Measurements from ENCODE around the gene SERPINA5. TPM values are rescaled to one million over a fixed set of nuclear protein-coding genes. Genes with fewer than 3 reads are reported as not detected.

The SERPINA5 gene
- not detected for total RNA-seq

GRCh38 chr14:94581127-94581999, at the start of gene SERPINA5:
Gene SERPINA5 (plus strand): TSS chr14:94581426. CDS start chr14:94587363, 5,937 bp downstream.
- DNase-seq (ENCODE audit: low read depth in 2 of 3, low spot score in 2 of 3) = no peak

- no peak for DNase-seq (ENCODE audit: low read depth in 2 of 3, low spot score in 2 of 3)
These were observed 48.8 kb upstream of the SERPINA5 start for GRCh38 chr14:94532447-94532846.

- no peak for DNase-seq (ENCODE audit: low read depth in 2 of 3, low spot score in 2 of 3)
These were observed 45.7 kb upstream of the SERPINA5 start for GRCh38 chr14:94535506-94535905.

- no peak for DNase-seq (ENCODE audit: low read depth in 2 of 3, low spot score in 2 of 3)
These were observed 44.4 kb upstream of the SERPINA5 start for GRCh38 chr14:94536836-94537235.

GRCh38 chr14:94538070-94538740, 43.0 kb upstream of the SERPINA5 start:
- DNase-seq (ENCODE audit: low read depth in 2 of 3, low spot score in 2 of 3) = no peak

- no peak for DNase-seq (ENCODE audit: low read depth in 2 of 3, low spot score in 2 of 3)
These were observed 42.0 kb upstream of the SERPINA5 start for GRCh38 chr14:94539181-94539580.

GRCh38 chr14:94540031-94540794, 41.0 kb upstream of the SERPINA5 start:
- DNase-seq (ENCODE audit: low read depth in 2 of 3, low spot score in 2 of 3) = no peak

GRCh38 chr14:94541234-94541975, 39.8 kb upstream of the SERPINA5 start:
- no peak for DNase-seq (ENCODE audit: low read depth in 2 of 3, low spot score in 2 of 3)

- no peak for DNase-seq (ENCODE audit: low read depth in 2 of 3, low spot score in 2 of 3)
These were observed 39.0 kb upstream of the SERPINA5 start for GRCh38 chr14:94542111-94542810.

- DNase-seq (ENCODE audit: low read depth in 2 of 3, low spot score in 2 of 3) = no peak
These were observed 38.3 kb upstream of the SERPINA5 start for GRCh38 chr14:94542811-94543440.

GRCh38 chr14:94543449-94544124, 37.6 kb upstream of the SERPINA5 start:
- no peak for DNase-seq (ENCODE audit: low read depth in 2 of 3, low spot score in 2 of 3)

GRCh38 chr14:94544726-94545125, 36.5 kb upstream of the SERPINA5 start:
- DNase-seq (ENCODE audit: low read depth in 2 of 3, low spot score in 2 of 3) = no peak

- DNase-seq (ENCODE audit: low read depth in 2 of 3, low spot score in 2 of 3) = no peak
These were observed 35.9 kb upstream of the SERPINA5 start for GRCh38 chr14:94545131-94545841.

- DNase-seq (ENCODE audit: low read depth in 2 of 3, low spot score in 2 of 3) = no peak
These were observed 34.0 kb upstream of the SERPINA5 start for GRCh38 chr14:94547151-94547680.

GRCh38 chr14:94547726-94548125, 33.5 kb upstream of the SERPINA5 start:
- no peak for DNase-seq (ENCODE audit: low read depth in 2 of 3, low spot score in 2 of 3)

GRCh38 chr14:94548131-94548998, 32.9 kb upstream of the SERPINA5 start:
- no peak for DNase-seq (ENCODE audit: low read depth in 2 of 3, low spot score in 2 of 3)

Measured in hematopoietic multipotent progenitor cell (in vitro differentiated cells).